WTC11 (cell line): ENCODE measurements around the gene C1orf159.
"Not testable (repeated sequence)": the region's sequence is repeated elsewhere in the genome, so short reads cannot be mapped to it uniquely, and the experiment has no call there.

ENCODE experiments used
- ATF1 ChIP-seq: sonication (generic); formaldehyde crosslinking; IDR thresholded peaks from 2 replicates; pipeline ENCODE4 v1.8.1; 2023; ENCODE audit warnings: mild to moderate bottlenecking, moderate library complexity, missing genetic modification reagents
- CTCF ChIP-seq: fragments of 200-600 bp; IDR thresholded peaks from 2 replicates; pipeline ENCODE4 v1.8.0; 2022; ENCODE audit warnings: antibody characterized with exemption
- FOXK1 ChIP-seq: sonication (generic); formaldehyde crosslinking; IDR thresholded peaks from 2 replicates; pipeline ENCODE4 v1.8.0; 2022; ENCODE audit warnings: mild to moderate bottlenecking, moderate library complexity, missing genetic modification reagents
- MLX ChIP-seq: sonication (generic); formaldehyde crosslinking; IDR thresholded peaks from 2 replicates; pipeline ENCODE4 v1.8.1; 2023; ENCODE audit warnings: mild to moderate bottlenecking, missing genetic modification reagents, moderate library complexity
- OVOL2 ChIP-seq: fragments of 250-450 bp; sonication (Bioruptor Pico); IDR thresholded peaks from 2 replicates; pipeline ENCODE4 v1.9.0; 2021; ENCODE audit warnings: mild to moderate bottlenecking, borderline replicate concordance

- TF ChIP-seq CTCF; OVOL2 (CRISPR knock-in tag); FOXK1 (CRISPR knock-in tag); ATF1 (CRISPR knock-in tag); MLX (CRISPR knock-in tag): not testable (repeated sequence)
Measured at GRCh38 chr1:1153215-1153614, 37.3 kb upstream of the C1orf159 start.
